ENCODE results near the gene VWA8.

DNA sequence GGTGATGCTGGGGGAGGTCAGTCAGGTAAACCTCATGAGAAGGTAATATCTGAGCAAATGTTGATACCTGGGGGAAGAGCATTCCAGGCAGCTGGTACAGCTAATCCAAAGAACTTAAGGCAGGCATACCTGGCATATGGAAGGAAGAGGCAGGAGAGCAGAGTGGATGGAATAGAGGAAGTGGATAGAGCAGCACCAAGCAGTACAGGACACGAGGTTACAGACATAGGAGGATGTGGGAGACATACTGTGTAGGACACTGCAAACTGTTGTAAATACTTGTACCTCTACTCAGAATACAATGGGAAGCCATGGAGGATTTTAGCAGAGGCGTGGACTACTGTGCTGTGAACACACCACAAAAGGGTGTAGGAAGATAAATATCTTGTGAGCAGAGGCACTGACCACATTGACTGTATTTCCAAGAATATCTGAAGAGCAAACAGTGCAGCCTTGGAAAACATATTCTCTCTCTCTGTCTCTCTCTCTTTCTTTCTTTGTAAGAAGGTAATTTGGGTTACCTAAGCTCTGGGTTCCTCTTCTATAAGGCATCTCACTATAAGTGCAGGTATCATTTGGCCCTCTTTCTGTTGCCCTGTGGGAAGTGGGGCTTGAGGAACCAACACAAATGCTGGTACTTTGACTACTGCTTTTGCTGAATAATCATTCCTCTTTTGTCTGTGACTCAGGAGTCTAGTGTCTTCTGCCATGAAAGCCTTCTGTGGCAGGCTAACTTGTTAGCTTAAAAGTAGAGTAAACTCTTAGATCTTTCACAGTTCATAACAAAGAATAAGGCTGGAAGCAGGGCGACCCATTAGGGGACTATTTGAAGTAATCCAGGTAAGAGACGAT, 238.0 kb downstream of the VWA8 start:
- TF ChIP-seq, protein P1, sequence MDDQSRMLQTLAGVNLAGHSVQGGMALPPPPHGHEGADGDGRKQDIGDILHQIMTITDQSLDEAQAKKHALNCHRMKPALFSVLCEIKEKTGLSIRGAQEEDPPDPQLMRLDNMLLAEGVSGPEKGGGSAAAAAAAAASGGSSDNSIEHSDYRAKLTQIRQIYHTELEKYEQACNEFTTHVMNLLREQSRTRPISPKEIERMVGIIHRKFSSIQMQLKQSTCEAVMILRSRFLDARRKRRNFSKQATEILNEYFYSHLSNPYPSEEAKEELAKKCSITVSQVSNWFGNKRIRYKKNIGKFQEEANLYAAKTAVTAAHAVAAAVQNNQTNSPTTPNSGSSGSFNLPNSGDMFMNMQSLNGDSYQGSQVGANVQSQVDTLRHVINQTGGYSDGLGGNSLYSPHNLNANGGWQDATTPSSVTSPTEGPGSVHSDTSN (CRISPR knock-in tag; IDR thresholded peaks at IDR 0.05; ENCODE audit: borderline replicate concordance): no peak
- TF ChIP-seq ZFX (CRISPR knock-in tag; IDR thresholded peaks at IDR 0.05; ENCODE audit: low read depth) (no peak), MTA3 (CRISPR knock-in tag; IDR thresholded peaks at IDR 0.05) (no peak), SAP130 (CRISPR knock-in tag; IDR thresholded peaks at IDR 0.05; ENCODE audit: low read depth) (no peak), ZNF329 (CRISPR knock-in tag; IDR thresholded peaks at IDR 0.05; ENCODE audit: low read depth) (no peak), KMT2B (CRISPR knock-in tag; IDR thresholded peaks at IDR 0.05) (no peak), PHF8 (CRISPR knock-in tag; IDR thresholded peaks at IDR 0.05) (no peak), REL (CRISPR knock-in tag; conservative IDR thresholded peaks at IDR 0.05) (no peak)
- TF ChIP-seq, protein P2, sequence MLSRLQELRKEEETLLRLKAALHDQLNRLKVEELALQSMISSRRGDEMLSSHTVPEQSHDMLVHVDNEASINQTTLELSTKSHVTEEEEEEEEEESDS (CRISPR knock-in tag; IDR thresholded peaks at IDR 0.05; ENCODE audit: borderline replicate concordance): no peak
- TF ChIP-seq, protein P3, sequence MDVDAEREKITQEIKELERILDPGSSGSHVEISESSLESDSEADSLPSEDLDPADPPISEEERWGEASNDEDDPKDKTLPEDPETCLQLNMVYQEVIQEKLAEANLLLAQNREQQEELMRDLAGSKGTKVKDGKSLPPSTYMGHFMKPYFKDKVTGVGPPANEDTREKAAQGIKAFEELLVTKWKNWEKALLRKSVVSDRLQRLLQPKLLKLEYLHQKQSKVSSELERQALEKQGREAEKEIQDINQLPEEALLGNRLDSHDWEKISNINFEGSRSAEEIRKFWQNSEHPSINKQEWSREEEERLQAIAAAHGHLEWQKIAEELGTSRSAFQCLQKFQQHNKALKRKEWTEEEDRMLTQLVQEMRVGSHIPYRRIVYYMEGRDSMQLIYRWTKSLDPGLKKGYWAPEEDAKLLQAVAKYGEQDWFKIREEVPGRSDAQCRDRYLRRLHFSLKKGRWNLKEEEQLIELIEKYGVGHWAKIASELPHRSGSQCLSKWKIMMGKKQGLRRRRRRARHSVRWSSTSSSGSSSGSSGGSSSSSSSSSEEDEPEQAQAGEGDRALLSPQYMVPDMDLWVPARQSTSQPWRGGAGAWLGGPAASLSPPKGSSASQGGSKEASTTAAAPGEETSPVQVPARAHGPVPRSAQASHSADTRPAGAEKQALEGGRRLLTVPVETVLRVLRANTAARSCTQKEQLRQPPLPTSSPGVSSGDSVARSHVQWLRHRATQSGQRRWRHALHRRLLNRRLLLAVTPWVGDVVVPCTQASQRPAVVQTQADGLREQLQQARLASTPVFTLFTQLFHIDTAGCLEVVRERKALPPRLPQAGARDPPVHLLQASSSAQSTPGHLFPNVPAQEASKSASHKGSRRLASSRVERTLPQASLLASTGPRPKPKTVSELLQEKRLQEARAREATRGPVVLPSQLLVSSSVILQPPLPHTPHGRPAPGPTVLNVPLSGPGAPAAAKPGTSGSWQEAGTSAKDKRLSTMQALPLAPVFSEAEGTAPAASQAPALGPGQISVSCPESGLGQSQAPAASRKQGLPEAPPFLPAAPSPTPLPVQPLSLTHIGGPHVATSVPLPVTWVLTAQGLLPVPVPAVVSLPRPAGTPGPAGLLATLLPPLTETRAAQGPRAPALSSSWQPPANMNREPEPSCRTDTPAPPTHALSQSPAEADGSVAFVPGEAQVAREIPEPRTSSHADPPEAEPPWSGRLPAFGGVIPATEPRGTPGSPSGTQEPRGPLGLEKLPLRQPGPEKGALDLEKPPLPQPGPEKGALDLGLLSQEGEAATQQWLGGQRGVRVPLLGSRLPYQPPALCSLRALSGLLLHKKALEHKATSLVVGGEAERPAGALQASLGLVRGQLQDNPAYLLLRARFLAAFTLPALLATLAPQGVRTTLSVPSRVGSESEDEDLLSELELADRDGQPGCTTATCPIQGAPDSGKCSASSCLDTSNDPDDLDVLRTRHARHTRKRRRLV (CRISPR knock-in tag; IDR thresholded peaks at IDR 0.05): no peak
- TF ChIP-seq, protein P4, sequence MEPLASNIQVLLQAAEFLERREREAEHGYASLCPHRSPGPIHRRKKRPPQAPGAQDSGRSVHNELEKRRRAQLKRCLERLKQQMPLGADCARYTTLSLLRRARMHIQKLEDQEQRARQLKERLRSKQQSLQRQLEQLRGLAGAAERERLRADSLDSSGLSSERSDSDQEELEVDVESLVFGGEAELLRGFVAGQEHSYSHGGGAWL (CRISPR knock-in tag; IDR thresholded peaks at IDR 0.05): no peak
- TF ChIP-seq, protein P5, sequence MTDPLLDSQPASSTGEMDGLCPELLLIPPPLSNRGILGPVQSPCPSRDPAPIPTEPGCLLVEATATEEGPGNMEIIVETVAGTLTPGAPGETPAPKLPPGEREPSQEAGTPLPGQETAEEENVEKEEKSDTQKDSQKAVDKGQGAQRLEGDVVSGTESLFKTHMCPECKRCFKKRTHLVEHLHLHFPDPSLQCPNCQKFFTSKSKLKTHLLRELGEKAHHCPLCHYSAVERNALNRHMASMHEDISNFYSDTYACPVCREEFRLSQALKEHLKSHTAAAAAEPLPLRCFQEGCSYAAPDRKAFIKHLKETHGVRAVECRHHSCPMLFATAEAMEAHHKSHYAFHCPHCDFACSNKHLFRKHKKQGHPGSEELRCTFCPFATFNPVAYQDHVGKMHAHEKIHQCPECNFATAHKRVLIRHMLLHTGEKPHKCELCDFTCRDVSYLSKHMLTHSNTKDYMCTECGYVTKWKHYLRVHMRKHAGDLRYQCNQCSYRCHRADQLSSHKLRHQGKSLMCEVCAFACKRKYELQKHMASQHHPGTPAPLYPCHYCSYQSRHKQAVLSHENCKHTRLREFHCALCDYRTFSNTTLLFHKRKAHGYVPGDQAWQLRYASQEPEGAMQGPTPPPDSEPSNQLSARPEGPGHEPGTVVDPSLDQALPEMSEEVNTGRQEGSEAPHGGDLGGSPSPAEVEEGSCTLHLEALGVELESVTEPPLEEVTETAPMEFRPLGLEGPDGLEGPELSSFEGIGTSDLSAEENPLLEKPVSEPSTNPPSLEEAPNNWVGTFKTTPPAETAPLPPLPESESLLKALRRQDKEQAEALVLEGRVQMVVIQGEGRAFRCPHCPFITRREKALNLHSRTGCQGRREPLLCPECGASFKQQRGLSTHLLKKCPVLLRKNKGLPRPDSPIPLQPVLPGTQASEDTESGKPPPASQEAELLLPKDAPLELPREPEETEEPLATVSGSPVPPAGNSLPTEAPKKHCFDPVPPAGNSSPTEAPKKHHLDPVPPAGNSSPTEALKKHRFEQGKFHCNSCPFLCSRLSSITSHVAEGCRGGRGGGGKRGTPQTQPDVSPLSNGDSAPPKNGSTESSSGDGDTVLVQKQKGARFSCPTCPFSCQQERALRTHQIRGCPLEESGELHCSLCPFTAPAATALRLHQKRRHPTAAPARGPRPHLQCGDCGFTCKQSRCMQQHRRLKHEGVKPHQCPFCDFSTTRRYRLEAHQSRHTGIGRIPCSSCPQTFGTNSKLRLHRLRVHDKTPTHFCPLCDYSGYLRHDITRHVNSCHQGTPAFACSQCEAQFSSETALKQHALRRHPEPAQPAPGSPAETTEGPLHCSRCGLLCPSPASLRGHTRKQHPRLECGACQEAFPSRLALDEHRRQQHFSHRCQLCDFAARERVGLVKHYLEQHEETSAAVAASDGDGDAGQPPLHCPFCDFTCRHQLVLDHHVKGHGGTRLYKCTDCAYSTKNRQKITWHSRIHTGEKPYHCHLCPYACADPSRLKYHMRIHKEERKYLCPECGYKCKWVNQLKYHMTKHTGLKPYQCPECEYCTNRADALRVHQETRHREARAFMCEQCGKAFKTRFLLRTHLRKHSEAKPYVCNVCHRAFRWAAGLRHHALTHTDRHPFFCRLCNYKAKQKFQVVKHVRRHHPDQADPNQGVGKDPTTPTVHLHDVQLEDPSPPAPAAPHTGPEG (CRISPR knock-in tag; IDR thresholded peaks at IDR 0.05): no peak
- TF ChIP-seq, protein P6, sequence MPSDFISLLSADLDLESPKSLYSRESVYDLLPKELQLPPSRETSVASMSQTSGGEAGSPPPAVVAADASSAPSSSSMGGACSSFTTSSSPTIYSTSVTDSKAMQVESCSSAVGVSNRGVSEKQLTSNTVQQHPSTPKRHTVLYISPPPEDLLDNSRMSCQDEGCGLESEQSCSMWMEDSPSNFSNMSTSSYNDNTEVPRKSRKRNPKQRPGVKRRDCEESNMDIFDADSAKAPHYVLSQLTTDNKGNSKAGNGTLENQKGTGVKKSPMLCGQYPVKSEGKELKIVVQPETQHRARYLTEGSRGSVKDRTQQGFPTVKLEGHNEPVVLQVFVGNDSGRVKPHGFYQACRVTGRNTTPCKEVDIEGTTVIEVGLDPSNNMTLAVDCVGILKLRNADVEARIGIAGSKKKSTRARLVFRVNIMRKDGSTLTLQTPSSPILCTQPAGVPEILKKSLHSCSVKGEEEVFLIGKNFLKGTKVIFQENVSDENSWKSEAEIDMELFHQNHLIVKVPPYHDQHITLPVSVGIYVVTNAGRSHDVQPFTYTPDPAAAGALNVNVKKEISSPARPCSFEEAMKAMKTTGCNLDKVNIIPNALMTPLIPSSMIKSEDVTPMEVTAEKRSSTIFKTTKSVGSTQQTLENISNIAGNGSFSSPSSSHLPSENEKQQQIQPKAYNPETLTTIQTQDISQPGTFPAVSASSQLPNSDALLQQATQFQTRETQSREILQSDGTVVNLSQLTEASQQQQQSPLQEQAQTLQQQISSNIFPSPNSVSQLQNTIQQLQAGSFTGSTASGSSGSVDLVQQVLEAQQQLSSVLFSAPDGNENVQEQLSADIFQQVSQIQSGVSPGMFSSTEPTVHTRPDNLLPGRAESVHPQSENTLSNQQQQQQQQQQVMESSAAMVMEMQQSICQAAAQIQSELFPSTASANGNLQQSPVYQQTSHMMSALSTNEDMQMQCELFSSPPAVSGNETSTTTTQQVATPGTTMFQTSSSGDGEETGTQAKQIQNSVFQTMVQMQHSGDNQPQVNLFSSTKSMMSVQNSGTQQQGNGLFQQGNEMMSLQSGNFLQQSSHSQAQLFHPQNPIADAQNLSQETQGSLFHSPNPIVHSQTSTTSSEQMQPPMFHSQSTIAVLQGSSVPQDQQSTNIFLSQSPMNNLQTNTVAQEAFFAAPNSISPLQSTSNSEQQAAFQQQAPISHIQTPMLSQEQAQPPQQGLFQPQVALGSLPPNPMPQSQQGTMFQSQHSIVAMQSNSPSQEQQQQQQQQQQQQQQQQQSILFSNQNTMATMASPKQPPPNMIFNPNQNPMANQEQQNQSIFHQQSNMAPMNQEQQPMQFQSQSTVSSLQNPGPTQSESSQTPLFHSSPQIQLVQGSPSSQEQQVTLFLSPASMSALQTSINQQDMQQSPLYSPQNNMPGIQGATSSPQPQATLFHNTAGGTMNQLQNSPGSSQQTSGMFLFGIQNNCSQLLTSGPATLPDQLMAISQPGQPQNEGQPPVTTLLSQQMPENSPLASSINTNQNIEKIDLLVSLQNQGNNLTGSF (CRISPR knock-in tag; IDR thresholded peaks at IDR 0.05): no peak
